Endothelial cell of umbilical vein (primary cell): ENCODE results near the gene HSCB. TPM values are rescaled to one million over a fixed set of nuclear protein-coding genes. Genes with fewer than 3 reads are reported as not detected.

Experiments
- BruUV-seq: library from RNA; stranded (reverse); fragments of 400-500 nt; replicated peaks from 2 replicates; lab custom pipeline; 2021; lab: Mats Ljungman, UMichigan
- CTCF ChIA-PET: fragments of 300-600, 350-600 bp; sonication (Branson Sonifier 250); formaldehyde crosslinking; loops from one replicate; lab custom pipeline; 2021; ENCODE audit warnings: antibody characterized with exemption, inconsistent platforms; lab: Charles Lee
- POLR2A ChIA-PET: fragments of 300-600, 350-600 bp; sonication (Branson Sonifier 250); formaldehyde crosslinking; loops from one replicate; lab custom pipeline; 2021; ENCODE audit warnings: antibody characterized with exemption, inconsistent platforms; lab: Charles Lee
- DNase-seq: peaks from one replicate; pipeline ENCODE4 v3.0.0-alpha.2; 2011; ENCODE audit warnings: low read depth, low spot score
- FAIRE-seq: peaks from 2 replicates; lab custom pipeline; 2011; peaks lifted over from hg19 to GRCh38; lab: Jason Lieb, UNC
- H2AFZ ChIP-seq: 2 replicates; pipeline ENCODE4 v1.6.0; 2012; ENCODE audit warnings: low read depth, low read length, control low read depth, inconsistent platforms
- H3K27ac ChIP-seq: 2 replicates; pipeline ENCODE4 v1.5.1; 2011; ENCODE audit warnings: low read depth, mild to moderate bottlenecking, control low read depth, low read length, moderate library complexity; ENCODE audit not compliant: insufficient read depth
- H3K27me3 ChIP-seq, 2 experiments: 2 replicates each; pipeline versions ENCODE4 v1.6.0 to v1.6.1; 2011; ENCODE audit warnings: low read length in 2 of 2, mixed read lengths in 1 of 2; ENCODE audit not compliant: control insufficient read depth in 2 of 2, insufficient read depth in 2 of 2
- H3K36me3 ChIP-seq, 2 experiments: 2 replicates in 1 of 2; 3 replicates in 1 of 2; pipeline ENCODE4 v1.5.1; 2011; ENCODE audit warnings: low read length in 2 of 2, mild to moderate bottlenecking in 1 of 2, moderate library complexity in 1 of 2; ENCODE audit not compliant: control insufficient read depth in 2 of 2, insufficient read depth in 2 of 2; ENCODE audit errors: extremely low read depth in 1 of 2
- H3K4me1 ChIP-seq: 3 replicates; pipeline ENCODE4 v1.5.1; 2011; ENCODE audit warnings: mild to moderate bottlenecking, low read length; ENCODE audit not compliant: control insufficient read depth, insufficient read depth; ENCODE audit errors: extremely low read depth
- H3K4me2 ChIP-seq: 2 replicates; pipeline ENCODE4 v1.6.1; 2011; ENCODE audit warnings: low read length, control low read depth, mixed read lengths; ENCODE audit not compliant: insufficient read depth
- H3K4me3 ChIP-seq, 3 experiments: fragments of 200-600 bp in 1 of 3; sonication (generic), shearing (Covaris generic) in 1 of 3; replicated peaks in 1 of 3; 2 replicates each; pipeline ENCODE4 v1.5.1; 2011 to 2016; ENCODE audit warnings: control low read depth in 3 of 3, low read length in 3 of 3, mild to moderate bottlenecking in 2 of 3, inconsistent platforms in 1 of 3, low read depth in 1 of 3, moderate library complexity in 1 of 3; ENCODE audit not compliant: insufficient read depth in 1 of 3
- H3K79me2 ChIP-seq: 2 replicates; pipeline ENCODE4 v1.6.0; 2012; ENCODE audit warnings: low read length, inconsistent platforms; ENCODE audit not compliant: control insufficient read depth, insufficient read depth
- H3K9ac ChIP-seq: replicated peaks from 2 replicates; pipeline ENCODE3; 2011; ENCODE audit warnings: low read length, control low read depth; ENCODE audit not compliant: insufficient read depth; ENCODE audit errors: extremely low read depth
- H3K9me1 ChIP-seq: replicated peaks from 3 replicates; pipeline ENCODE4 v1.6.0; 2011; ENCODE audit warnings: mild to moderate bottlenecking, low read length; ENCODE audit not compliant: control insufficient read depth, insufficient read depth; ENCODE audit errors: extremely low read depth
- H3K9me3 ChIP-seq: replicated peaks from 2 replicates; pipeline ENCODE4 v1.5.1; 2012; ENCODE audit warnings: low read length, inconsistent platforms; ENCODE audit not compliant: control insufficient read depth, insufficient read depth
- H4K20me1 ChIP-seq: replicated peaks from 2 replicates; pipeline ENCODE3; 2011; ENCODE audit warnings: mild to moderate bottlenecking, low read length; ENCODE audit not compliant: control insufficient read depth, insufficient read depth; ENCODE audit errors: extremely low read depth
- CTCF ChIP-seq, 2 donors: IDR thresholded peaks; 1 replicate in 1 of 2; 2 replicates in 1 of 2; pipeline ENCODE4 v1.5.1; 2011; ENCODE audit warnings: low read length in 2 of 2, mild to moderate bottlenecking in 2 of 2, moderate library complexity in 2 of 2, control low read depth in 1 of 2, inconsistent platforms in 1 of 2, low read depth in 1 of 2; ENCODE audit not compliant: insufficient read depth in 1 of 2; ENCODE audit errors: extremely low read depth in 1 of 2
- EZH2 ChIP-seq: IDR thresholded peaks from 2 replicates; pipeline ENCODE4 v1.6.1; 2012; ENCODE audit warnings: borderline replicate concordance, low read depth, mild to moderate bottlenecking, moderate library complexity, low read length, inconsistent platforms; ENCODE audit not compliant: severe bottlenecking
- FOS ChIP-seq: IDR thresholded peaks from 2 replicates; pipeline ENCODE4 v1.6.1; 2011; ENCODE audit warnings: mild to moderate bottlenecking, low read length, moderate library complexity, borderline replicate concordance; ENCODE audit not compliant: insufficient read depth
- GATA2 ChIP-seq: IDR thresholded peaks from 2 replicates; pipeline ENCODE4 v1.7.0; 2011; ENCODE audit warnings: low read depth, mild to moderate bottlenecking, moderate library complexity, mixed read lengths, low read length; ENCODE audit not compliant: insufficient read length, insufficient read depth
- JUN ChIP-seq: IDR thresholded peaks from 2 replicates; pipeline ENCODE4 v1.6.1; 2011; ENCODE audit warnings: borderline replicate concordance, low read depth; ENCODE audit not compliant: insufficient read length, insufficient read depth
- MAX ChIP-seq: IDR thresholded peaks from 2 replicates; pipeline ENCODE4 v1.6.1; 2011; ENCODE audit not compliant: insufficient read depth, insufficient read length
- MYC ChIP-seq: IDR thresholded peaks from one replicate; pipeline ENCODE4 v1.6.1; 2011; ENCODE audit warnings: mild to moderate bottlenecking, low read depth, low read length
- POLR2A ChIP-seq: IDR thresholded peaks from 2 replicates; pipeline ENCODE4 v1.6.1; 2012; ENCODE audit warnings: low read depth, mild to moderate bottlenecking, control low read depth, low read length
- POLR2AphosphoS5 ChIP-seq: IDR thresholded peaks from 2 replicates; pipeline ENCODE4 v1.6.1; 2012; ENCODE audit warnings: low read depth, mild to moderate bottlenecking, control low read depth, low read length, moderate library complexity; ENCODE audit not compliant: insufficient read depth
- dilution Hi-C: fragments of 300-500 bp; cut with MboI; formaldehyde crosslinking; loops from one replicate; pipeline ENCODE4 v1.15.0; 2019; ENCODE audit warnings: low sequenced_read_pairs; ENCODE audit not compliant: extremely low pct_ligation_motif_present
- intact Hi-C: fragments of 100-400 bp; cut with micrococcal nuclease; formaldehyde crosslinking; loops from one replicate; pipeline ENCODE4 v1.10.0; 2022
- polyA plus RNA-seq, 4 experiments: library from polyadenylated mRNA; depleted of rRNA in 3 of 4; stranded (reverse) in 3 of 4; unstranded in 1 of 4; fragments of >200 nt; gene quantifications; 2 replicates each; pipeline versions ENCODE4 v1.2.1 to v1.2.3, GENCODE V29; 2011 to 2012; ENCODE audit warnings: missing spikeins in 1 of 4
- total RNA-seq: library from RNA; stranded (reverse); gene quantifications from 2 replicates; pipeline ENCODE4 v1.2.3, GENCODE V29; 2021

Gene HSCB
- total and polyA plus RNA-seq, 2 donors (not counting 3 experiments of a cell fraction or from before 2014, with no cell fraction given), result 18.4 to 20.3 TPM

- no peaks in the 10 kb centered on the region for H3K4me1 ChIP-seq
- intact Hi-C loops, result no loop called here
- no peaks in the 10 kb centered on the region for H3K9me3 ChIP-seq
- ChIA-PET CTCF (interaction anchor here (1.4 to 2.8 kb wide), 2 partner anchors 191 to 454 kb away, joined by 4 to 10 read pairs; no protein-coding TSS in a partner anchor), POLR2A (interaction anchor here (0.7 kb wide), 2 partner anchors 8 to 601 kb away, joined by 4 to 5 read pairs; partner anchors contain the start of gene XBP1)
- no peaks in the 10 kb centered on the region for H3K27me3 ChIP-seq
- peak; percentile 29 for DNase-seq
- H3K4me3 ChIP-seq, result no peak overlapping the region
- BruUV-seq, result no TSS peak
- H3K36me3 ChIP-seq, result peaks cover 26 to 32% of the 10 kb centered on the region in 2 experiments
- dilution Hi-C loops, result no loop called here
- H2AFZ ChIP-seq, result no peak overlapping the region
- no peak overlapping the region for H3K9ac ChIP-seq
- no peaks in the 10 kb centered on the region for H3K9me1 ChIP-seq
- TF ChIP-seq CTCF (IDR thresholded peaks at IDR 0.05; ENCODE audit: extremely low read depth in 1 of 2, insufficient read depth in 1 of 2, low read depth in 1 of 2, low read length in 2 of 2) (no peak), EZH2 (no peak), POLR2A (no peak), POLR2AphosphoS5 (no peak), MAX (no peak), JUN (no peak), FOS (no peak), GATA2 (no peak), MYC (no peak)
- H3K27ac ChIP-seq, result no peak overlapping the region
- no peak for FAIRE-seq
- peaks cover 26% of the 10 kb centered on the region for H3K79me2 ChIP-seq
- no peak overlapping the region for H3K4me2 ChIP-seq
- H4K20me1 ChIP-seq, result peaks cover 11% of the 10 kb centered on the region
These were observed 50.1 kb downstream of the HSCB start for GRCh38 chr22:28791841-28792490.
